LNCAP (cell line): ENCODE measurements around the gene MYT1.

Source experiments
- CTCF ChIP-seq: fragments of 450-650 bp; IDR thresholded peaks from 2 replicates; pipeline ENCODE4 v1.5.1; 2017; ENCODE audit warnings: mild to moderate bottlenecking

Gene MYT1

GRCh38 chr20:64184795-64185194 is 20.5 kb downstream of the MYT1 start:
- TF ChIP-seq CTCF = no peak

GRCh38 chr20:64185276-64185900 is 21.1 kb downstream of the MYT1 start:
- TF ChIP-seq CTCF = no peak

GRCh38 chr20:64186071-64186598 is 21.9 kb downstream of the MYT1 start:
- no peak for TF ChIP-seq CTCF

- no peak for TF ChIP-seq CTCF
Observed at GRCh38 chr20:64188091-64188490, 23.8 kb downstream of the MYT1 start.

- no peak for TF ChIP-seq CTCF
Observed at GRCh38 chr20:64188682-64189529, 24.7 kb downstream of the MYT1 start.

GRCh38 chr20:64189530-64189966 is 25.3 kb downstream of the MYT1 start:
- TF ChIP-seq CTCF = no peak

GRCh38 chr20:64189986-64190385 is 25.7 kb downstream of the MYT1 start:
- TF ChIP-seq CTCF = no peak
